ENCODE results near the gene TSC2. TPM values are rescaled to one million over a fixed set of nuclear protein-coding genes. Genes with fewer than 3 reads are reported as not detected.

Gene TSC2
- total RNA-seq, 1 donor from 2014 or later = 242 TPM

DNA sequence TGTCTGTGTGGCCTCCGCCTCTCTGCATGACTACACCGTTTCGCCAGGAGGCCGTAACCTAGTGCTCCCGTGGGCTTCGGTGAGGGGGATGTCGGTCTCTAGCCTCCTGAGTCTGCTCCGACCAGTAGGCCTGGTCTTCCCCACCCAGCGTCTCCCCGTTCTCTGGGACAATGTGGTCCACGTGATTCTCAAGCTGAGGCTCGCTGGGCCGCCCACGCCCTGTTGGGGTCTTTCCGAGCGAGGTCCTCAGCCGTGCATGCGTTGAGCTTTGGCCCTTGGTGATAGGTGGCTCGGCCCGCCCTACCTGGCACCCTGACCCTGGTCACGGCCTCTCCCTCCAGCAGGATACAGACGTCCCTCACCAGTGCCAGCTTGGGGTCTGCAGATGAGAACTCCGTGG lies 30.9 kb downstream of the TSC2 start:
- Mint-ChIP-seq H3K9me3 (no peaks in the 10 kb centered on the region), H3K4me1 (peaks cover 4% of the 10 kb centered on the region), H3K36me3 (peaks cover 15% of the 10 kb centered on the region), H3K27ac (no peak overlapping the region), H3K4me3 (no peak overlapping the region), H3K27me3 (ENCODE audit: low read depth) (no peaks in the 10 kb centered on the region)
- no peak for DNase-seq (ENCODE audit: low spot score in 2 of 2, unreplicated experiment in 2 of 2)
- TF ChIP-seq CTCF (IDR thresholded peaks at IDR 0.05; ENCODE audit: unreplicated experiment) = no peak

GRCh38 chr16:2079311-2079800 lies 31.6 kb downstream of the TSC2 start:
- Mint-ChIP-seq H3K4me3 (no peak overlapping the region), H3K27ac (no peak overlapping the region), H3K27me3 (ENCODE audit: low read depth) (no peaks in the 10 kb centered on the region), H3K36me3 (peaks cover 15% of the 10 kb centered on the region), H3K9me3 (no peaks in the 10 kb centered on the region), H3K4me1 (peaks cover 4% of the 10 kb centered on the region)
- no peak for TF ChIP-seq CTCF (IDR thresholded peaks at IDR 0.05; ENCODE audit: unreplicated experiment)
- DNase-seq (ENCODE audit: low spot score in 2 of 2, unreplicated experiment in 2 of 2) = no peak

- no peak overlapping the region for H3K4me3 Mint-ChIP-seq
- H3K4me1 Mint-ChIP-seq = peaks cover 4% of the 10 kb centered on the region
These were observed 32.2 kb downstream of the TSC2 start for GRCh38 chr16:2079991-2080390.

GRCh38 chr16:2081201-2082084 lies 33.7 kb downstream of the TSC2 start:
- TF ChIP-seq CTCF (IDR thresholded peaks at IDR 0.05; ENCODE audit: unreplicated experiment) = no peak
- no peak overlapping the region for H3K27ac Mint-ChIP-seq
- H3K36me3 Mint-ChIP-seq = peaks cover 7% of the 10 kb centered on the region
- no peaks in the 10 kb centered on the region for H3K9me3 Mint-ChIP-seq
- DNase-seq (ENCODE audit: low spot score in 2 of 2, unreplicated experiment in 2 of 2) = no peak
- H3K4me1 Mint-ChIP-seq = peaks cover 4% of the 10 kb centered on the region
- no peak overlapping the region for H3K4me3 Mint-ChIP-seq
- no peaks in the 10 kb centered on the region for H3K27me3 Mint-ChIP-seq (ENCODE audit: low read depth)

More at GRCh38 chr16:2079991-2080390, 32.2 kb downstream of the TSC2 start:
- no peak for TF ChIP-seq CTCF (IDR thresholded peaks at IDR 0.05; ENCODE audit: unreplicated experiment)
- H3K27me3 Mint-ChIP-seq (ENCODE audit: low read depth) = no peaks in the 10 kb centered on the region
- H3K27ac Mint-ChIP-seq = no peak overlapping the region
- H3K36me3 Mint-ChIP-seq = peaks cover 11% of the 10 kb centered on the region
- no peaks in the 10 kb centered on the region for H3K9me3 Mint-ChIP-seq
- DNase-seq (ENCODE audit: low spot score in 2 of 2, unreplicated experiment in 2 of 2) = no peak

- Mint-ChIP-seq H3K9me3 (no peaks in the 10 kb centered on the region), H3K27ac (peak overlapping the region; percentile 50), H3K27me3 (ENCODE audit: low read depth) (no peaks in the 10 kb centered on the region), H3K4me1 (peaks cover 4% of the 10 kb centered on the region), H3K36me3 (peaks cover 7% of the 10 kb centered on the region), H3K4me3 (no peak overlapping the region)
- TF ChIP-seq CTCF (IDR thresholded peaks at IDR 0.05; ENCODE audit: unreplicated experiment) = no peak
- DNase-seq (ENCODE audit: low spot score in 2 of 2, unreplicated experiment in 2 of 2) = no peak
These were observed 34.6 kb downstream of the TSC2 start for GRCh38 chr16:2082171-2082982.
